LoVo (cell line): ENCODE data around the gene C7orf25.
A peak's percentile ranks its signal among the peaks of the same experiment; 100 is the strongest.
"Not testable (repeated sequence)": the region's sequence is repeated elsewhere in the genome, so short reads cannot be mapped to it uniquely, and the experiment has no call there.

ENCODE experiments used
- DNase-seq: peaks from one replicate; pipeline ENCODE4 v3.0.0-alpha.2; 2016; ENCODE audit warnings: low spot score

C7orf25 gene

DNA sequence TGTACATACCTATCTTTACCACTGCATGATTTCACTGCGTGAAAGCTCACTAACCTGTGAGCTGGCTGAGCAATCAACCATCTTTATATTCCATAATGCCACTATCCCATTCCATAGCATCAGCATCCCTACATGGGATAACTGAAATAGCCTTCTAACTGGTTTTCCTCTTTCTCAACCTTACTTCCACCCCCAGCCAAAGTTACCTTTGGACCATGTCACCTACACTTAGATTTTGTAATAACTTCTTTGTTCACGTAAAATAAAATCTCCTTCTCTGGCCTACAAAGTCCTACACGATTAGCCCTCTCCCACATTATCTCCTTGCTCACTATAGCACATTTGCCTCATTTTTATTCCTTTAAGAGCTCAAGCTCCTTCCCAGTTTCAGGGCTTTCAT is 17.6 kb upstream of the C7orf25 start:
- no peak for DNase-seq

- no peak for DNase-seq
Measured at GRCh38 chr7:42928754-42929153, 16.9 kb upstream of the C7orf25 start.

DNA sequence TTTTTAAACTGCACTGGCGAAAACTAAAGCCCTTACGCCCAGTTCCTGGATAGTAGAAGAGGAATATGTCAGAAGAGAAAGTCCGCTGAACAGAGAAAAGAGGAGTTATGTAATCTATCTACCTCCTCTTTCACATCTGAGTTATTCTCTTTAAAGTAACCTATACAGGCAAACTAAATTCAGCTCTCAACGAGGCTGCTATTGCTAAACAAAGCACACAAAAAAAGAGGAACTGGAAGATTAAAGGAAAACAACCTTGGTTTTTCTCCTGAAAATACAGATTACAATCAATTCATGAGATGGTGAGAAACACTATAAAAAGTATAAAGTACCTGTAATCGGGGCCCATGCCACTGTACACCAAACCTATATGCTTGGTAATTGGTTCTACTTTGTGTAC is 14.3 kb upstream of the C7orf25 start:
- DNase-seq: no peak

DNA sequence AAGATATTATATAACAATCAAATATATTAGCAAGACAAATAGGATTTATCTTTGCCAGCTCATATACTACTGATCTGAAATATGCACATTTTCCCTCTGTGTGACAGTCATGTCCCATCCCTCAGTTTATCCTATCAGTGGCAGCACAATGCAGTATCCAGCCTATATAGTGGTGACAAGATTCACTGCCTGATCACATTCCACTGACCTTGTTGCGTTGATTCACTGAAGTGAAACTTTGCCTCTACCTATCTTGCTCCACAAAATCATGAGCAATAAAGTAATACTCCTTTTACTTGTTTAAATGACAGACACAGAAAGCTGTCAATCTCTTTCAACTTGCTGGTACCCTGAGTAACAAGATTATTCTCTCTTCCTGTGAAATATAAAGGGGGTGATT is 13.8 kb upstream of the C7orf25 start:
- DNase-seq: no peak

DNA sequence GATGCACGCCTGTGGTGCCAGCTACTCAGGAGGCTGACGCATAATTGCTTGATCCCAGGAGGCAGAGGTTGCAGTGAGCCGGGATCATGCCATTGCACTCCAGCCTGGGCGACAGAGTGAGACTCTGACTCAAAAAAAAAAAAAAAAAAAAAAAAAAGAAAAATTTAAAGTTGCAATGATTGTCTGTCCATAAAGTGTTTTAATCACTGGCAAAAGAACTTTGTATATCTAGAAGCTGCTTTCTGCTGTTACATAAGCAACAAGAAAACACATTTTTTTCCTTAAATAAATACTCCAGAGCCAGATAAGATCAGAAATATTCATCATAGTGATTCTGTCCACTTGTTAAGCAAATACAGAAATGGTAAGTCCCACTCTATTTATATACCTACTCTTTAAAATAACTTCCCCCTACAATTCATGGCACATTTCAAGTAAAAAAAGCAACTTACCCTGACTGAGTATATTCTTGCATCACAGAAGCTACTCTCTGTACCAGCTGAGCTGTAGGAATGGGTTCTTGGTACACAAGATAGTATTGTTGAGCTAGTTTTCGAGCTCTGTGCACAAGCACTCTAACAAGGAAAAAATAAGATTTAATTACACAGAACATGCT is 12.5 kb upstream of the C7orf25 start:
- DNase-seq: no peak

- DNase-seq: no peak
Measured at GRCh38 chr7:42922017-42922753, 10.3 kb upstream of the C7orf25 start.

- DNase-seq: no peak
Measured at GRCh38 chr7:42915356-42915755, 3.5 kb upstream of the C7orf25 start.

DNA sequence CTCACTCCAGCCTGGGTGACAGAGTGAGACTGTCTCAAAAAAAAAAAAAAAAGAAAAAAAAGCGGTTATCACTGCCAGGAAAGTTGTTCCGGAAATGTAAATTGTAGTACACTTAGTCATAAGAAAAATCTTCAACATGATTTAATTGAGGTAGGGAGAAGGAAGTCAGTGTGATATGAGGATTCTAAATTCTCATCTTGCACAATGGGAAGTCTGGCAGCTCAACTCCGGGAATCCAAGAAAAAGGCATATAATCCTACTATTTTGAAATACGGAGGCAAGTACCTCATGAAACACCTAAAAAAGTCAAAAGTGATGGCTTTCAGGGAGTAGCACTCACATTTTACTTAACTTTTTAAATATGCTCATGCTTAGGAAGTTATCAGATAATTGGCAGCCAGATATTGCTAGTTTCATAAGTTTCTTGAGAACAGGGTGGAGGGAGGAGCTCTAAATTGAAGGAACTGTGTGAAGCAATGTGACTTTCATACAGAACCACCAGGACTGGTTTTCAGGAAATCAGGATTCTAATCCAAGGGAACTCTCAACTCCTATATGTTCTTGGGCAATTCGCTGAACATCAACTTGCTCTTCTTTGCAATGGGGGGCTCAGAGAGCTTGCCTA is 2.7 kb upstream of the C7orf25 start:
- DNase-seq: no peak

DNA sequence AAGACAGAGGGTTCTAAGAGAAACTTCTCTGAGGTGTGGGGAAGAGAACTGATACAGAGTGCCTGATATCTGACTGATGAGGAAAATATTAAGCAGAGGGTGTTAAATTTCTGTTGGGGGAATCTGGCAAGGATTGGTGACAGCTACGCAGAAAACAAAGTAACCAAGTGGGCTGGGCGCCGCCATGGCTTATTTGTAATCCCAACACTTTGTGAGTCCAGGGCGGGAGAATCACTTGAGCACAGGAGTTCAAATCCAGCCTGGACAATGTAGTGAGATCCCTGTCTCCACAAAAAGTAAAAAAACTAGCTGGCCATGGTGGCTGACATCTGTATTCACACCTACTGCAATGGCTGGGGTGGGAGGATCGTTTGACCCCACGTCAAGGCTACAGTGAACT is 2.1 kb upstream of the C7orf25 start:
- DNase-seq: no peak

DNA sequence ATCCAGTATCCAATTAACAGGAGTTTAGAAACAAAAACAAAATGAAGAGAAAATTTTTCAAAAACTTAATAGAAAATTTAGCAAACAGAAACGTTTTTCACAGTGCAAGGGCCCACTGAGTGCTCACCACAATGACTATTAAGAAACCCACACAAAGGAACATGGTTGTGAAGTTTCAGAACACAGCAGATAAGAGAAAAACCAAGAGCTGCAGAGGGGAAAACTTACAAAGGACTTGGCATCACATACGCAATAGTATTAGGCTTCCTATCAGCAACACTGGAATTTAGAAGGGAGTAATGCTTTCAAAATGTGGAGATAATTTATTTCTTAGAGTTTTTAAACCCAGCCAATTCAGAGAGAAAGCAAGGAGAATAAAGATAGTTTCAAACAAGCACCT is 1.7 kb upstream of the C7orf25 start:
- DNase-seq: no peak

DNA sequence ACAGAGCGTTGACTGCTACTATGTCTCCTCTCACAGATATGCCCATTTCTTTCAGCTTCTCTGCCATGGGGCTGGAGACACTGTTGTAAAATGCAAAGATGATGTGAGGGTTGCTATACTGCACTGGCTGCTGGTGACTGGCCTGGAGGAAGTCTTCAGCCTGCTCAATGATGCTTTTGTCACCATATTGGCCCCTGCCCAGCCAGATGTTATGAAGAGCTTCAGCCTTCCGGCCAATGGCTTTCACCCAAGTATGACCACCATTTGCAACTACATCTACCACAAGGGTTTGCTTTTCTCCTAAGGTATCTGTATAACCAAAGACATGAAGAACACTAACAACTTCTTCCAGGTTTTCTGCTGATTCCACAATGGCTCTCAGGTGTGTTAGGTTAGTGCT is 1.6 kb downstream of the C7orf25 start:
- no peak for DNase-seq

GRCh38 chr7:42907316-42907715 is 4.6 kb downstream of the C7orf25 start:
- no peak for DNase-seq

GRCh38 chr7:42906181-42906580 is 5.7 kb downstream of the C7orf25 start:
- DNase-seq: no peak

- DNase-seq: no peak
Measured at GRCh38 chr7:42902331-42902730, 9.5 kb downstream of the C7orf25 start.

DNA sequence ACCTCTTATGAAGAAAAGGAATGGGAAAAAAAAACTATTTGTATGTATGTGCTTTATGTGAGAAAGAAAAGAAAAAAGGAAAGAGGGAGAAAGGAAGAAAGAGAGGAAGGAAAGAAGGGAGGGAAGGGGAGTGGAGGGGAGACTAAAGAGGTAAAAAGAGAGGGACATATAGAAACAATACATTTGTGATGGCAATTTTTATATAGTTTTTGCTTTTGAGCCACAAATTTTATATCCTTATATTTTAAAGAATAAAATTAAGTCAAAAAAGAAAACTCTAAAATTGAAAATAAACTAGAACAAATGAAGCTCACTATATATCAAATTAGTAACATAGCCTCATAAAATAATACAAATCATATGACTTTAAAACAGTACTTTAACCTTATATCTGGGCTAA is 11.0 kb downstream of the C7orf25 start:
- no peak for DNase-seq

DNA sequence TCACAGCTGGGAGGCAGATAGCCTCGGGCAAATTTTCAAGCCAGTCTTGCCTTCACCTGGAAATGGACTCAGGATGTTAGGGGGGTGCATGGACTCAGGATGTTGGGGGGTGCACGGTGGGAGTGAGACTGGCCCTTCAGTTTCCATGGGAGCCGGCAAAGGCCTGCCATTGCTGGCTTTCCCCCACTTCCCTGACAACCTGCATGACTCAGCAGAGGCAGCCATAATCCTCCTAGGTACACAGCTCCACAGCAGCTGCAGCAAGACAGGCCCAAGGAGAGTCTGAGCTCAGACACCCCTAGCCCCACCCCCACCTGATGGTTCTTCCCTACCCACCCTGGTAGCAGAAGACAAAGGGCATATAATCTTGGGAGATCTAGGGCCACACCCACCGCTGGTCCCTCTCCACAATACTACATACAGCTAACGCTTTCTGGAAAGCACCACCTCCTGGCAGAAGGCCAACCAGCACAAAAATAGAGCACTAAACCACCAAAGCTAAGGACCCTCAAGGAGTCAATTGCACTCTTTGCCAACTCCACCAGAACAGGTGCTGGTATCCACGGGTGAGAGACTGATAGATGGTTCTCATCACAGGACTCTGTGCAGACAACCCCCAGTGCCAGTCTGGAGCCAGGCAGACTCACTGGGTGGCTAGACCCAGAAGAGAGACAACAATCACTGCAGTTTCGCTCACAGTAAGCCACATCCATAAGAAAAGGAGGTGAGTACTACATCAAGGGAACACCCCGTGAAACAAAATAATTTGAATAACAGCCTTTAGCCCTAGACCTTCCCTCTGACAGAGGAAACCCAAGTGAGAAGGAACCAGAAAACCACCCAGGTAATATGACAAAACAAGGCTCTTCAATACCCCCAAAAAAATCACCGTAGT is 18.3 kb downstream of the C7orf25 start:
- DNase-seq: no peak

- no peak for DNase-seq
Measured at GRCh38 chr7:42886893-42887505, 24.9 kb downstream of the C7orf25 start.

- peak; percentile 37 for DNase-seq
Measured at GRCh38 chr7:42886129-42886528, 25.7 kb downstream of the C7orf25 start.

GRCh38 chr7:42885183-42885582 is 26.7 kb downstream of the C7orf25 start:
- not testable (repeated sequence) for DNase-seq

DNA sequence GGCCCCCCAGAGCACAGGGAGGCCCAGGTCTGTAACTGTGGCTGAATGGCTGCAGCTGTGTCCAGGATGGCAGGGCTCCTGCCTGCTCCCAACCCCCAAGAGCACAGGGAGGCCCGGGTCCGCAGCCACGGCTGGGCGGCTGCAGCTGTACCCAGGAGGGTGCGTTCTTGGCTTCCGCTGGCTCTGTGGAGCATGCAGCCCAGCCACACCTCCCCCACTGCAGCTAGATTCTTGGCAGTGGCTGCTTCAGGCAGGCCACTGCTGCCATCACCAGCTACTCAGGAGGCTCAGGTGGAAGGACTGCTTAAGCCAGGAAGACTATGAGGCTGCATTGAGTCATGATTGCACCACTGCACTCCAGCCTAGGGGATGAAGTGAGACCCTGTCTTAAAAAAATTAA is 27.9 kb downstream of the C7orf25 start:
- no peak for DNase-seq

DNA sequence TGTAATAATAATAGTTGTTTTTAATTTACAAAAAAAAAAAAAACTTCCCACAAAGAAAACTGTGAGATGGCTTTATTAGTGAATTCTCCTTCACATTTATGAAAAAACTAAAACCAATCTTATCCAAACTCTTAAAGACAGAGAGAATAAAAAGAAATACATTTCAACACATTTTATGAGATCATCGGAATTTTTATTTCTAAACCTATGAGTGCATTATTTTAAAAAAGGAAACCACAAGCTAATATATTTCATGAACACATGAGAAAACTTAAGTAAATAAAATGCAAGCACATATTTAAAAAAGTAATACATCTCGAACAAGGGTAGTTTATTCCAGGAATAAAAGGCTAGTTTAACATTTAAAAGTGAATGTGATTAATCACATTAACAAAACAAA is 31.5 kb downstream of the C7orf25 start:
- DNase-seq: no peak

- no peak for DNase-seq
Measured at GRCh38 chr7:42878303-42878702, 33.6 kb downstream of the C7orf25 start.
